ENCODE measurements around the gene ADAMTSL3. TPM values are rescaled to one million over a fixed set of nuclear protein-coding genes. Genes with fewer than 3 reads are reported as not detected.

The ADAMTSL3 gene
- total and polyA plus RNA-seq, 2 of the 4 experiments (the other 2 are of a cell fraction): under 0.01 to 0.02 TPM

- no peak overlapping the region for H2BK120ac ChIP-seq (ENCODE audit: low read depth, low read length)
- no peak overlapping the region for H2AK5ac ChIP-seq (ENCODE audit: low read depth, low read length)
- H4K8ac ChIP-seq (ENCODE audit: low read depth in 2 of 2, low read length in 2 of 2): no peak overlapping the region
- no peak overlapping the region for H2BK15ac ChIP-seq (ENCODE audit: low read depth, low read length)
- no peak overlapping the region for H2AFZ ChIP-seq (replicated peaks; ENCODE audit: low read length, poor library complexity)
- TF ChIP-seq SMC3 (IDR thresholded peaks at IDR 0.05; ENCODE audit: low read depth, low read length): no peak
- TF ChIP-seq MAFK (IDR thresholded peaks at IDR 0.05; ENCODE audit: low read depth, low read length): no peak
- TF ChIP-seq RCOR1 (IDR thresholded peaks at IDR 0.05; ENCODE audit: insufficient replicate concordance, low read length): no peak
- no peak for TF ChIP-seq CEBPB (IDR thresholded peaks at IDR 0.05; ENCODE audit: low read depth, low read length)
- no peak for TF ChIP-seq MAZ (IDR thresholded peaks at IDR 0.05; ENCODE audit: borderline replicate concordance, low read depth, low read length)
- no peak for TF ChIP-seq RFX5 (IDR thresholded peaks at IDR 0.05; ENCODE audit: low read depth, low read length)
- no peak for TF ChIP-seq FOS (IDR thresholded peaks at IDR 0.05; ENCODE audit: low read depth, low read length)
- no peak for TF ChIP-seq CTCF (conservative IDR thresholded peaks at IDR 0.05; ENCODE audit: low read depth, low read length)
- no peak for TF ChIP-seq RAD21 (IDR thresholded peaks at IDR 0.05; ENCODE audit: low read length)
- no peak for TF ChIP-seq NFE2L2 (IDR thresholded peaks at IDR 0.05; ENCODE audit: low read depth, low read length)
- no peak for TF ChIP-seq CHD1 (IDR thresholded peaks at IDR 0.05; ENCODE audit: low read depth, low read length)
- TF ChIP-seq POLR2A (IDR thresholded peaks at IDR 0.05; ENCODE audit: low read depth, low read length): no peak
- in situ Hi-C loops (cut with MboI; ENCODE audit: low sequenced_read_pairs) (no loop called here), dilution Hi-C loops (cut with HindIII; ENCODE audit: low sequenced_read_pairs, unreplicated experiment) (no loop called here), intact Hi-C loops (cut with micrococcal nuclease) (no loop called here)
- WGBS, 2 experiments (ENCODE audit: extremely low coverage in 2 of 2, insufficient read length in 1 of 2): no CpG with 5 or more reads among the region's 3 CpGs
- no peak overlapping the region for H3K4me3 ChIP-seq (ENCODE audit: insufficient read depth, low read depth, low read length)
- no peak overlapping the region for H4K5ac ChIP-seq (ENCODE audit: low read depth, low read length)
- no peak overlapping the region for H3K23ac ChIP-seq (ENCODE audit: low read depth, low read length)
- no TSS peak for BruUV-seq (replicated peaks)
- no peaks in the 10 kb centered on the region for H3K9me3 ChIP-seq (ENCODE audit: control insufficient read depth, insufficient read depth, low read length)
- H3K9me1 ChIP-seq (ENCODE audit: insufficient read depth, low read length): no peaks in the 10 kb centered on the region
- no peaks in the 10 kb centered on the region for H3K27me3 ChIP-seq (ENCODE audit: control insufficient read depth, insufficient read depth, low read length)
- H2BK20ac ChIP-seq (ENCODE audit: low read depth, low read length): no peak overlapping the region
- H3K56ac ChIP-seq (ENCODE audit: extremely low read depth, insufficient read depth, low read length): no peak overlapping the region
- no peaks in the 10 kb centered on the region for H3K79me1 ChIP-seq (ENCODE audit: low read depth in 1 of 2, low read length in 2 of 2)
- no peak overlapping the region for H2AK9ac ChIP-seq (replicated peaks; ENCODE audit: low read depth, low read length, poor library complexity)
- H3K9ac ChIP-seq (ENCODE audit: low read depth, low read length): no peak overlapping the region
- no peak overlapping the region for H3K4me2 ChIP-seq (ENCODE audit: low read depth, low read length)
- CTCF ChIA-PET: no interaction called here
- DNase-seq (no peak), ATAC-seq (ENCODE audit: low read depth) (no peak)
- POLR2A ChIA-PET (ENCODE audit: unreplicated experiment): no interaction called here
- no peak overlapping the region for H3K4ac ChIP-seq (ENCODE audit: low read depth, low read length)
- no peak overlapping the region for H3K14ac ChIP-seq (replicated peaks; ENCODE audit: low read depth, low read length)
- no peaks in the 10 kb centered on the region for H3K36me3 ChIP-seq (ENCODE audit: control insufficient read depth, insufficient read depth, low read length)
- H4K91ac ChIP-seq (ENCODE audit: insufficient read depth, low read depth, low read length): no peak overlapping the region
- no peak overlapping the region for H2BK5ac ChIP-seq (ENCODE audit: low read depth, low read length, poor library complexity, severe bottlenecking)
- no peaks in the 10 kb centered on the region for H4K20me1 ChIP-seq (ENCODE audit: insufficient read depth, low read length)
- no peaks in the 10 kb centered on the region for H3K4me1 ChIP-seq (ENCODE audit: control insufficient read depth, insufficient read depth, low read length)
- no peak overlapping the region for H3K27ac ChIP-seq (ENCODE audit: insufficient read depth, low read length)
- no peak overlapping the region for H3K18ac ChIP-seq (ENCODE audit: low read depth, low read length)
Observed at GRCh38 chr15:83961311-83961710, 307.4 kb downstream of the ADAMTSL3 start.
